Peyer's patch (tissue), 4 donors: ENCODE data around the gene SIX5.

Experiments
- CTCF ChIP-seq, 6 experiments: fragments of 450-650 bp in 4 of 6; fragments of 200-600 bp in 2 of 6; sonication (generic) in 1 of 6; IDR thresholded peaks; one replicate each; pipeline ENCODE4 v1.5.1; 2017 to 2019; ENCODE audit warnings: antibody characterized with exemption in 6 of 6, mild to moderate bottlenecking in 3 of 6, moderate library complexity in 1 of 6
- POLR2A ChIP-seq, 2 donors: fragments of 450-650 bp; IDR thresholded peaks; one replicate each; pipeline ENCODE4 v1.5.1; 2017; ENCODE audit warnings: antibody characterized with exemption in 2 of 2, mild to moderate bottlenecking in 2 of 2, moderate library complexity in 2 of 2

DNA sequence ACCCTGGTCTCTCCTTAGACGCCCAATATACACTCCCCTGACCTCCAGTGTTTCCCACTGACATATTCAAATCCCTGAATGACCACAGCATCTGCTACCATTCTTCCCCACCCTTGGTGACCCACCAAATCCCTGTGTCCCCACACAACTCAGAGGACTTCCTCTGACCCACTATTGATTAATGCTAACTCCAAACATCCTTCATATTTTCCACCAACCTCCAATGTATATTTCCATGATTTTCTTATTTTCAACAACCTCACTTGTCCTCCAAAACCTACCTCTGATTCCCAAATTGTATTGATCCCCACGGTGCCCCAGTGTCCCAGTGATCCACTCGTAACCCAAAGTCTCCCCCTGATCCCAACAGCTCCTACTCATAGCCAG, 24.1 kb upstream of the SIX5 start:
- no peak for TF ChIP-seq CTCF (IDR thresholded peaks at IDR 0.05)
- TF ChIP-seq POLR2A (IDR thresholded peaks at IDR 0.05), result no peak
